Vagina (tissue), 2 donors: ENCODE results near the gene SLC2A9. TPM values are rescaled to one million over a fixed set of nuclear protein-coding genes. Genes with fewer than 3 reads are reported as not detected.

Experiments
- DNase-seq, 2 donors: peaks; one replicate each; pipeline ENCODE4 v3.0.0-alpha.2; 2017; ENCODE audit errors: extremely low spot score in 2 of 2
- H3K27ac ChIP-seq: fragments of 200-600 bp; sonication (generic); one replicate; pipeline ENCODE4 v1.5.1; 2019
- H3K27me3 ChIP-seq: fragments of 200-600 bp; sonication (generic); one replicate; pipeline ENCODE4 v1.5.1; 2019
- H3K36me3 ChIP-seq, 2 donors: fragments of 200-600 bp; sonication (generic); one replicate each; pipeline ENCODE4 v1.5.1; 2017 to 2019
- H3K4me1 ChIP-seq: fragments of 200-600 bp; sonication (generic); one replicate; pipeline ENCODE4 v1.5.1; 2019
- H3K4me3 ChIP-seq, 2 donors: fragments of 200-600 bp; sonication (generic); 1 replicate in 1 of 2; 2 replicates in 1 of 2; pipeline ENCODE4 v1.5.1; 2016 to 2019
- H3K9me3 ChIP-seq: fragments of 200-600 bp; sonication (generic); one replicate; pipeline ENCODE4 v1.5.1; 2019
- POLR2A ChIP-seq, 2 donors: fragments of 450-650 bp; IDR thresholded peaks; one replicate each; pipeline ENCODE4 v1.6.1; 2017; ENCODE audit warnings: antibody characterized with exemption in 2 of 2, mild to moderate bottlenecking in 2 of 2, moderate library complexity in 2 of 2
- POLR2AphosphoS5 ChIP-seq, 2 donors: sonication (generic); formaldehyde crosslinking; IDR thresholded peaks; one replicate each; pipeline ENCODE4 v1.9.0; 2017; ENCODE audit warnings: antibody characterized with exemption in 2 of 2, mild to moderate bottlenecking in 2 of 2, low read depth in 1 of 2; ENCODE audit not compliant: insufficient read depth in 1 of 2
- intact Hi-C: fragments of 100-400 bp; cut with DNase I; formaldehyde crosslinking; loops from one replicate; pipeline ENCODE4 v1.15.1; 2023
- total RNA-seq: library from RNA; depleted of rRNA; stranded (reverse); fragments of >200 nt; gene quantifications from one replicate; pipeline ENCODE4 v1.2.3, GENCODE V29; 2016
- TF ChIP-seq, protein P1 (sequence below), 3 experiments: fragments of 450-650 bp in 2 of 3; fragments of 200-600 bp in 1 of 3; sonication (generic) in 1 of 3; IDR thresholded peaks; one replicate each; pipeline ENCODE4 v1.5.1; 2017 to 2019; ENCODE audit warnings: antibody characterized with exemption in 3 of 3, mild to moderate bottlenecking in 2 of 3, moderate library complexity in 2 of 3

Gene SLC2A9
- total RNA-seq, 1 donor from 2014 or later, result 7.9 TPM

DNA sequence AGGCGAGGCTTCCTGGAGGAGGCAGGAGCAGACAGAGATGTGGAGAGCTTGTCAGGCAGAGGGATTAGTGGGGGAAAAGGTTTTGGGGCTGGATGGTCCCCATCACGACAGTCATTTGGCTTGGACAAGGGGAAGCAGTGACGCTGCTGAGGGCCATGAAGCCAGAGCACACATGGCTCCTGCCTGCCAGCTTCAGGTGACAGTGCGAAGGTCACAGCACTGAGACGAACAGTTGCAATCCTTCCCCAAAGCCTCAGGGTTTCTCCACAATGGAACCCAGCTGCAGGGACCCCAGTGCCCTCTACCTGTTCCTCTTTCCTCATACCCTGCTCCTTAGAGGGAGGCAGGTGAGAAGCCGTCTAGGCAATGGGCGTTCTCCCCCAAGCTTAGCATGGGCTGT lies 129.6 kb downstream of the SLC2A9 start:
- Histone ChIP-seq H3K4me3 (no peak overlapping the region), H3K9me3 (no peaks in the 10 kb centered on the region), H3K27ac (no peak overlapping the region), H3K27me3 (no peaks in the 10 kb centered on the region), H3K4me1 (no peaks in the 10 kb centered on the region), H3K36me3 (no peaks in the 10 kb centered on the region)
- TF ChIP-seq POLR2AphosphoS5 (IDR thresholded peaks at IDR 0.05; ENCODE audit: insufficient read depth in 1 of 2, low read depth in 1 of 2) (no peak), POLR2A (IDR thresholded peaks at IDR 0.05) (no peak)
- TF ChIP-seq, protein P1, sequence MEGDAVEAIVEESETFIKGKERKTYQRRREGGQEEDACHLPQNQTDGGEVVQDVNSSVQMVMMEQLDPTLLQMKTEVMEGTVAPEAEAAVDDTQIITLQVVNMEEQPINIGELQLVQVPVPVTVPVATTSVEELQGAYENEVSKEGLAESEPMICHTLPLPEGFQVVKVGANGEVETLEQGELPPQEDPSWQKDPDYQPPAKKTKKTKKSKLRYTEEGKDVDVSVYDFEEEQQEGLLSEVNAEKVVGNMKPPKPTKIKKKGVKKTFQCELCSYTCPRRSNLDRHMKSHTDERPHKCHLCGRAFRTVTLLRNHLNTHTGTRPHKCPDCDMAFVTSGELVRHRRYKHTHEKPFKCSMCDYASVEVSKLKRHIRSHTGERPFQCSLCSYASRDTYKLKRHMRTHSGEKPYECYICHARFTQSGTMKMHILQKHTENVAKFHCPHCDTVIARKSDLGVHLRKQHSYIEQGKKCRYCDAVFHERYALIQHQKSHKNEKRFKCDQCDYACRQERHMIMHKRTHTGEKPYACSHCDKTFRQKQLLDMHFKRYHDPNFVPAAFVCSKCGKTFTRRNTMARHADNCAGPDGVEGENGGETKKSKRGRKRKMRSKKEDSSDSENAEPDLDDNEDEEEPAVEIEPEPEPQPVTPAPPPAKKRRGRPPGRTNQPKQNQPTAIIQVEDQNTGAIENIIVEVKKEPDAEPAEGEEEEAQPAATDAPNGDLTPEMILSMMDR (IDR thresholded peaks at IDR 0.05), result no peak
- intact Hi-C loops, result no loop called here
- DNase-seq, result no peak

- no peaks in the 10 kb centered on the region for H3K4me1 ChIP-seq
- TF ChIP-seq POLR2A (IDR thresholded peaks at IDR 0.05), result no peak
- no peak for TF ChIP-seq POLR2AphosphoS5 (IDR thresholded peaks at IDR 0.05; ENCODE audit: insufficient read depth in 1 of 2, low read depth in 1 of 2)
- TF ChIP-seq, protein P1 (IDR thresholded peaks at IDR 0.05), result no peak
- intact Hi-C loops, result no loop called here
- no peak for DNase-seq
- no peaks in the 10 kb centered on the region for H3K36me3 ChIP-seq
- H3K4me3 ChIP-seq, result no peak overlapping the region
- H3K27me3 ChIP-seq, result no peaks in the 10 kb centered on the region
- H3K27ac ChIP-seq, result no peak overlapping the region
- H3K9me3 ChIP-seq, result no peaks in the 10 kb centered on the region
Measured at GRCh38 chr4:9891056-9891455, 130.2 kb downstream of the SLC2A9 start.

DNA sequence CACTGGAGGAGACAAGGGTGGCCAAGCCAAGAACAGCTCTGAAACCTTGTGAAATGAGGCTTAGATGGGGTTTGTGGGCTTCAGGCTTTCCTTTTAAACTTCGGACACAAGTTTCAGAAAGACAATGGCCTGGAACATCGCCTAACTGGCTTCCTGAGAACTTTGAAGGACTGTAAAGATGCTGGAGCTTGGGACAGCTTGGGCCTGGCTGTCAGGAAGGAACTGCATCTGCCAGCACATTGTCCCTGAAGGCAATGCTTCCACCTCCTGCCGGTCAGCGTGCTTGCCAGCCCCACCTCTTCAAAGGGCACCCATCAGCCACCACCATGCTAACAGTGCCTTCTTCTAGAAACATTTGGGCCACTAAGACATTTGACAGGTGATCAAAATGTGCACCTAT lies 132.0 kb downstream of the SLC2A9 start:
- intact Hi-C loops, result no loop called here
- Histone ChIP-seq H3K27ac (no peak overlapping the region), H3K9me3 (no peaks in the 10 kb centered on the region), H3K4me1 (no peaks in the 10 kb centered on the region), H3K4me3 (no peak overlapping the region), H3K27me3 (no peaks in the 10 kb centered on the region), H3K36me3 (no peaks in the 10 kb centered on the region)
- DNase-seq, result no peak
- TF ChIP-seq POLR2AphosphoS5 (IDR thresholded peaks at IDR 0.05; ENCODE audit: insufficient read depth in 1 of 2, low read depth in 1 of 2) (no peak), POLR2A (IDR thresholded peaks at IDR 0.05) (no peak)
- TF ChIP-seq, protein P1 (IDR thresholded peaks at IDR 0.05), result no peak

- TF ChIP-seq POLR2AphosphoS5 (IDR thresholded peaks at IDR 0.05; ENCODE audit: insufficient read depth in 1 of 2, low read depth in 1 of 2) (no peak), POLR2A (IDR thresholded peaks at IDR 0.05) (no peak)
- TF ChIP-seq, protein P1 (IDR thresholded peaks at IDR 0.05), result no peak
- DNase-seq, result no peak
- no peaks in the 10 kb centered on the region for H3K9me3 ChIP-seq
- no peak overlapping the region for H3K27ac ChIP-seq
- H3K4me3 ChIP-seq, result no peak overlapping the region
- intact Hi-C loops, result no loop called here
- H3K27me3 ChIP-seq, result no peaks in the 10 kb centered on the region
- no peaks in the 10 kb centered on the region for H3K36me3 ChIP-seq
- peaks cover 3% of the 10 kb centered on the region for H3K4me1 ChIP-seq
Measured at GRCh38 chr4:9885958-9886357, 135.3 kb downstream of the SLC2A9 start.

DNA sequence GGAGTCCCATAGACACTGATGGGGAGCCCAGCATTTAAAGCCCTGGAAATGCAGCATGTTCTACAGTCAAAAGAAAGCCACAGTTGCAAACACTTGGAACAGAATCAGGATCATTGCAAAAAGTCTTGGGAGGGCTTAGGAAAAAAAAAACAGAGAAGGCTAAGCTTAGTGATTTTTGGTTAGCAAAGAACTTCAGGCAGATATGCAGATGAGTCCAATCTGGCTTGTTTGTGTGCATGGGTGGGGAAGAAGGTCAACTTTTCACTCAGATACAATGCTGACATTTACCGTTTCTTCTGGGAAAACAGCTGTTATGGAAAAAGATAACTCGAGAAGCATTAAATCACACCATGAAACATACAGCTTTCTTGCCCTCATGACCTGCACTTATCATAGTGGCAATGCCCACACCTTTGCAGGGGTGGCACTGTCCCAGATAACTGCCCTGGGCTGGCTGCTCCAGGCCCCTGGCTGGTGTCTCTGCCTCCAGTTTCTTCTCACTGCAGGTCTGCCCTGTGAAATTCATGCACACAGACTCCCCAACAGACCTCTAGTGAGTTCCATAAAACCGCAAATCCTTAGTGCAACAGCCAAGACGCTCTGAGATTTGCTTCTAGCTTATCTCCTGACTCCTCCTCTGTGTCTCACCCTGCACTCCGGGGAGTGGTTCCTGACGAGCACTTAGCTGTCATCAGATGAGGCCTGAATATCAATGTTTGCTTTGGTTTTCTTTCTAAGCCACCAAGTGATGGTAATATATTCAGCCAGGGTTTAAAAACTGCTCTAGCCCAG lies 140.7 kb downstream of the SLC2A9 start:
- Histone ChIP-seq H3K27ac (no peak overlapping the region), H3K9me3 (no peaks in the 10 kb centered on the region), H3K4me3 (no peak overlapping the region), H3K4me1 (peaks cover 8% of the 10 kb centered on the region), H3K27me3 (no peaks in the 10 kb centered on the region), H3K36me3 (no peaks in the 10 kb centered on the region)
- no peak for DNase-seq
- intact Hi-C loops, result no loop called here
- TF ChIP-seq POLR2A (IDR thresholded peaks at IDR 0.05) (no peak), POLR2AphosphoS5 (IDR thresholded peaks at IDR 0.05; ENCODE audit: insufficient read depth in 1 of 2, low read depth in 1 of 2) (no peak)
- TF ChIP-seq, protein P1 (IDR thresholded peaks at IDR 0.05), result no peak
